Testis (tissue), 3 donors: Measurements from ENCODE around the gene AKAP8. TPM values are rescaled to one million over a fixed set of nuclear protein-coding genes. Genes with fewer than 3 reads are reported as not detected.

Experiments used
- DNase-seq: peaks from one replicate; pipeline ENCODE4 v3.0.0-alpha.2; 2019
- H3K27ac ChIP-seq, 2 donors: fragments of 200-600 bp; sonication (generic); one replicate each; pipeline ENCODE4 v1.5.1; 2019
- H3K27me3 ChIP-seq: fragments of 200-600 bp; sonication (generic); one replicate; pipeline ENCODE4 v1.5.1; 2019
- H3K36me3 ChIP-seq: fragments of 200-600 bp; sonication (generic); one replicate; pipeline ENCODE4 v1.5.1; 2017; ENCODE audit warnings: low read depth; ENCODE audit errors: missing control alignments
- H3K4me1 ChIP-seq: fragments of 200-600 bp; sonication (generic); one replicate; pipeline ENCODE4 v1.5.1; 2019
- H3K4me3 ChIP-seq, 2 donors: fragments of 200-600 bp; sonication (generic); one replicate each; pipeline ENCODE4 v1.5.1; 2017 to 2019
- H3K9me3 ChIP-seq: fragments of 200-600 bp; sonication (generic); one replicate; pipeline ENCODE4 v1.5.1; 2017
- CTCF ChIP-seq, 3 experiments: fragments of 450-650 bp in 2 of 3; fragments of 200-600 bp in 1 of 3; sonication (generic) in 1 of 3; IDR thresholded peaks; one replicate each; pipeline ENCODE4 v1.5.1; 2016 to 2019; ENCODE audit warnings: antibody characterized with exemption in 3 of 3, mild to moderate bottlenecking in 2 of 3, moderate library complexity in 1 of 3
- POLR2A ChIP-seq: fragments of 450-650 bp; IDR thresholded peaks from one replicate; pipeline ENCODE4 v1.6.1; 2017; ENCODE audit warnings: antibody characterized with exemption, mild to moderate bottlenecking, moderate library complexity
- WGBS, 2 donors: methylation state at CpG; one replicate each; pipeline ENCODE4 v1.1.5; 2018; 5-methylcytosine and 5-hydroxymethylcytosine counted together
- intact Hi-C: fragments of 100-400 bp; cut with DNase I; formaldehyde crosslinking; loops from one replicate; pipeline ENCODE4 v1.15.1; 2023; ENCODE audit warnings: low total_unique reads
- polyA plus RNA-seq: library from polyadenylated mRNA; stranded (reverse); fragments of 350-450 nt; fragmentation: Illumina TruSeq; extraction: RNeasy Lipid Tissue Mini Kit (QIAGEN cat#74804); gene quantifications from one replicate; pipeline ENCODE4 v1.2.3, GENCODE V29; 2014; ENCODE audit warnings: low read depth, low replicate concordance; ENCODE audit not compliant: insufficient read depth
- total RNA-seq, 2 donors: library from RNA; depleted of rRNA; stranded (reverse); fragments of >200 nt; gene quantifications; one replicate each; pipeline ENCODE4 v1.2.3, GENCODE V29; 2016

AKAP8 gene
- total and polyA plus RNA-seq, 3 donors from 2014 or later: 20.1 to 46.3 (median 44.0) TPM

- no peaks in the 10 kb centered on the region for H3K27me3 ChIP-seq
- no peaks in the 10 kb centered on the region for H3K9me3 ChIP-seq
- no peak overlapping the region for H3K27ac ChIP-seq
- H3K36me3 ChIP-seq: no peaks in the 10 kb centered on the region
- intact Hi-C loops: no loop called here
- no peak for DNase-seq
- no peak overlapping the region for H3K4me3 ChIP-seq
- peaks cover 44% of the 10 kb centered on the region for H3K4me1 ChIP-seq
- 82 to 88% methylated on average over 2 to 17 of the region's 17 CpGs for WGBS, 2 donors
- TF ChIP-seq POLR2A (no peak), CTCF (IDR thresholded peaks at IDR 0.05) (no peak)
These were observed 21.8 kb upstream of the AKAP8 start for GRCh38 chr19:15401397-15401710.

- no peak overlapping the region for H3K27ac ChIP-seq
- H3K36me3 ChIP-seq: no peaks in the 10 kb centered on the region
- no peak overlapping the region for H3K4me3 ChIP-seq
- intact Hi-C loops: no loop called here
- H3K27me3 ChIP-seq: no peaks in the 10 kb centered on the region
- TF ChIP-seq POLR2A (no peak), CTCF (IDR thresholded peaks at IDR 0.05) (no peak)
- no peak for DNase-seq
- H3K9me3 ChIP-seq: no peaks in the 10 kb centered on the region
- WGBS, 2 donors: 64 to 72% methylated on average over 10 to 29 of the region's 29 CpGs
- peaks cover 44% of the 10 kb centered on the region for H3K4me1 ChIP-seq
These were observed 21.2 kb upstream of the AKAP8 start for GRCh38 chr19:15400521-15401396.

GRCh38 chr19:15399635-15400034 is 20.0 kb upstream of the AKAP8 start:
- intact Hi-C loops: no loop called here
- H3K27ac ChIP-seq: no peak overlapping the region
- no peaks in the 10 kb centered on the region for H3K36me3 ChIP-seq
- DNase-seq: no peak
- WGBS, 2 donors: 92 to 95% methylated on average over 14 of the region's 14 CpGs
- H3K27me3 ChIP-seq: no peaks in the 10 kb centered on the region
- no peaks in the 10 kb centered on the region for H3K9me3 ChIP-seq
- no peak overlapping the region for H3K4me3 ChIP-seq
- H3K4me1 ChIP-seq: peaks cover 38% of the 10 kb centered on the region
- TF ChIP-seq CTCF (IDR thresholded peaks at IDR 0.05) (no peak), POLR2A (no peak)

- no peaks in the 10 kb centered on the region for H3K36me3 ChIP-seq
- TF ChIP-seq CTCF (IDR thresholded peaks at IDR 0.05) (no peak), POLR2A (no peak)
- no peak overlapping the region for H3K4me3 ChIP-seq
- H3K27me3 ChIP-seq: no peaks in the 10 kb centered on the region
- H3K27ac ChIP-seq: no peak overlapping the region
- DNase-seq: no peak
- peaks cover 33% of the 10 kb centered on the region for H3K4me1 ChIP-seq
- intact Hi-C loops: no loop called here
- 98% methylated on average over 8 of the region's 8 CpGs; no CpG with 5 or more reads in 1 of the 2 donors for WGBS, 2 donors
- H3K9me3 ChIP-seq: no peaks in the 10 kb centered on the region
These were observed 19.6 kb upstream of the AKAP8 start for GRCh38 chr19:15399234-15399515.
